HCT116 (cell line): ENCODE measurements around the gene USP2. TPM values are rescaled to one million over a fixed set of nuclear protein-coding genes. Genes with fewer than 3 reads are reported as not detected.

Experiments used
- ATAC-seq: fragments of 200-7000 bp; cut with Tn5 transposase; 2 replicates; pipeline ENCODE4 v1.9.1; 2020; ENCODE audit warnings: mild to moderate bottlenecking, moderate library complexity
- BruUV-seq: library from RNA; stranded (reverse); fragments of 400-500 nt; replicated peaks from 2 replicates; lab custom pipeline; 2021; lab: Mats Ljungman, UMichigan
- CTCF ChIA-PET: fragments of 300-600 bp; sonication (Branson Sonifier 250); formaldehyde crosslinking; loops from one replicate; lab custom pipeline; 2021; ENCODE audit warnings: antibody characterized with exemption; lab: Charles Lee
- POLR2A ChIA-PET: fragments of 300-600, 350-600 bp; sonication (Branson Sonifier 250); formaldehyde crosslinking; loops from one replicate; lab custom pipeline; 2021; ENCODE audit warnings: antibody characterized with exemption; lab: Charles Lee
- RAD21 ChIA-PET, 2 experiments: fragments of 300-600 bp; sonication (Branson Sonifier 250); formaldehyde crosslinking; loops; one replicate each; lab custom pipeline; 2023; ENCODE audit warnings: low total read pairs in 2 of 2; ENCODE audit not compliant: uncharacterized antibody in 2 of 2, unreplicated experiment in 2 of 2, low non-redundant PET in 1 of 2; lab: Charles Lee
- DNase-seq: peaks from one replicate; pipeline ENCODE4 v3.0.0-alpha.2; 2010; ENCODE audit warnings: low read depth, low spot score
- H2AFZ ChIP-seq: fragments of 200-600 bp; shearing (Covaris generic), sonication (generic); 2 replicates; pipeline ENCODE4 v1.6.1; 2017; ENCODE audit warnings: low read depth, mixed run types, mixed read lengths, antibody characterized with exemption, low read length; ENCODE audit not compliant: poor library complexity, severe bottlenecking
- H3K27ac ChIP-seq: 2 replicates; pipeline ENCODE4 v1.5.1; 2012; ENCODE audit warnings: low read depth, low read length
- H3K27me3 ChIP-seq: fragments of 200-600 bp; sonication (generic); 2 replicates; pipeline ENCODE4 v1.6.1; 2016; ENCODE audit warnings: mixed run types, low read length, mixed read lengths; ENCODE audit not compliant: insufficient read depth
- H3K36me3 ChIP-seq, 2 experiments: fragments of 200-500 bp in 1 of 2; fragments of 200-600 bp in 1 of 2; sonication (Bioruptor generic) in 1 of 2; sonication (generic) in 1 of 2; 2 replicates each; pipeline versions ENCODE4 v1.5.1 to v1.6.1; 2014 to 2016; ENCODE audit warnings: low read length in 2 of 2, inconsistent platforms in 1 of 2, mixed read lengths in 1 of 2, mixed run types in 1 of 2; ENCODE audit not compliant: insufficient read depth in 2 of 2, control insufficient read depth in 1 of 2
- H3K4me1 ChIP-seq, 2 experiments: fragments of 200-600 bp in 1 of 2; sonication (generic) in 1 of 2; 2 replicates each; pipeline versions ENCODE4 v1.5.1 to v1.6.1; 2012 to 2017; ENCODE audit warnings: low read length in 2 of 2, inconsistent platforms in 1 of 2, mild to moderate bottlenecking in 1 of 2, mixed read lengths in 1 of 2, mixed run types in 1 of 2, moderate library complexity in 1 of 2; ENCODE audit not compliant: insufficient read depth in 2 of 2, control insufficient read depth in 1 of 2
- H3K4me2 ChIP-seq: fragments of 200-600 bp; sonication (generic); 2 replicates; pipeline ENCODE4 v1.6.1; 2017; ENCODE audit warnings: mixed run types, low read length, mixed read lengths
- H3K4me3 ChIP-seq, 2 experiments: fragments of 200-600 bp in 1 of 2; sonication (generic) in 1 of 2; replicated peaks in 1 of 2; 2 replicates each; pipeline ENCODE4 v1.5.1; 2011 to 2016; ENCODE audit warnings: low read length in 2 of 2, control low read depth in 1 of 2, low read depth in 1 of 2, mild to moderate bottlenecking in 1 of 2, mixed read lengths in 1 of 2, mixed run types in 1 of 2
- H3K79me2 ChIP-seq: fragments of 200-600 bp; sonication (generic); 2 replicates; pipeline ENCODE4 v1.6.1; 2017; ENCODE audit warnings: mild to moderate bottlenecking, mixed run types, low read length, moderate library complexity, mixed read lengths; ENCODE audit not compliant: insufficient read depth
- H3K9ac ChIP-seq: fragments of 200-600 bp; sonication (generic); 2 replicates; pipeline ENCODE4 v1.6.1; 2016; ENCODE audit warnings: low read length, mixed read lengths
- H3K9me2 ChIP-seq: fragments of 200-600 bp; sonication (generic), shearing (Covaris generic); 2 replicates; pipeline ENCODE4 v1.6.1; 2017; ENCODE audit warnings: mixed run types, mild to moderate bottlenecking, moderate library complexity; ENCODE audit not compliant: insufficient read depth
- H3K9me3 ChIP-seq, 2 experiments: fragments of 200-500 bp in 1 of 2; fragments of 200-600 bp in 1 of 2; sonication (Bioruptor generic) in 1 of 2; sonication (generic) in 1 of 2; 2 replicates each; pipeline ENCODE4 v1.6.1; 2014 to 2017; ENCODE audit warnings: low read length in 2 of 2, mixed read lengths in 2 of 2, inconsistent platforms in 1 of 2, low read depth in 1 of 2, mild to moderate bottlenecking in 1 of 2, mixed run types in 1 of 2, moderate library complexity in 1 of 2; ENCODE audit not compliant: control insufficient read depth in 1 of 2, insufficient read depth in 1 of 2
- H4K20me1 ChIP-seq: fragments of 200-600 bp; sonication (generic), shearing (Covaris generic); 2 replicates; pipeline ENCODE4 v1.6.1; 2017; ENCODE audit warnings: mixed run types, mild to moderate bottlenecking, moderate library complexity; ENCODE audit not compliant: insufficient read depth
- CBX3 ChIP-seq: IDR thresholded peaks from 2 replicates; pipeline ENCODE4 v1.6.1; 2012; ENCODE audit warnings: low read depth
- CEBPB ChIP-seq: IDR thresholded peaks from 2 replicates; pipeline ENCODE4 v1.6.1; 2012; ENCODE audit warnings: low read depth
- ELF1 ChIP-seq: IDR thresholded peaks from 2 replicates; pipeline ENCODE4 v1.6.1; 2012; ENCODE audit warnings: low read depth, borderline replicate concordance
- FOSL1 ChIP-seq: IDR thresholded peaks from 2 replicates; pipeline ENCODE4 v1.6.1; 2012; ENCODE audit warnings: low read depth
- JUND ChIP-seq: IDR thresholded peaks from 2 replicates; pipeline ENCODE4 v1.6.1; 2012
- RAD21 ChIP-seq: IDR thresholded peaks from 2 replicates; pipeline ENCODE4 v1.6.1; 2012; ENCODE audit warnings: low read depth, mild to moderate bottlenecking
- YY1 ChIP-seq: IDR thresholded peaks from 2 replicates; pipeline ENCODE4 v1.6.1; 2011; ENCODE audit warnings: low read length, low read depth, moderate library complexity, mild to moderate bottlenecking; ENCODE audit not compliant: insufficient replicate concordance; ENCODE audit errors: extremely low read depth
- ZFX ChIP-seq: fragments of 450-650 bp; IDR thresholded peaks from 2 replicates; pipeline ENCODE4 v1.6.1; 2017
- ZNF274 ChIP-seq: fragments of 200-500 bp; sonication (Bioruptor generic); IDR thresholded peaks from 2 replicates; pipeline ENCODE4 v1.6.1; 2014; ENCODE audit warnings: mild to moderate bottlenecking, low read depth, low read length, inconsistent platforms
- intact Hi-C: fragments of 100-400 bp; cut with micrococcal nuclease; formaldehyde crosslinking; loops from 2 replicates; pipeline ENCODE4 v1.10.0; 2022
- total RNA-seq: library from RNA; stranded (reverse); gene quantifications from one replicate; pipeline ENCODE4 v1.2.1, GENCODE V29; 2021; ENCODE audit not compliant: unreplicated experiment
- TF ChIP-seq, protein P1 (sequence below): IDR thresholded peaks from 2 replicates; pipeline ENCODE4 v1.6.1; 2011; ENCODE audit warnings: mild to moderate bottlenecking, low read length, moderate library complexity; ENCODE audit not compliant: insufficient replicate concordance; ENCODE audit errors: extremely low read depth
- TF ChIP-seq, protein P2 (sequence below): IDR thresholded peaks from 2 replicates; pipeline ENCODE4 v1.6.1; 2012
- TF ChIP-seq, protein P3 (sequence below), 3 experiments: fragments of 200-600 bp in 1 of 3; sonication (generic) in 1 of 3; IDR thresholded peaks in 2 of 3; conservative IDR thresholded peaks in 1 of 3; 2 replicates each; pipeline ENCODE4 v1.5.1; 2012 to 2017; ENCODE audit warnings: low read depth in 2 of 3, low read length in 2 of 3, antibody characterized with exemption in 1 of 3, borderline replicate concordance in 1 of 3, control low read depth in 1 of 3, mild to moderate bottlenecking in 1 of 3, mixed read lengths in 1 of 3, mixed run types in 1 of 3, moderate library complexity in 1 of 3; ENCODE audit not compliant: insufficient read depth in 1 of 3
- TF ChIP-seq, protein P4 (sequence below): IDR thresholded peaks from 2 replicates; pipeline ENCODE4 v1.6.1; 2012

Gene USP2
- total RNA-seq, 1 experiment from 2014 or later: 5.0 TPM

DNA sequence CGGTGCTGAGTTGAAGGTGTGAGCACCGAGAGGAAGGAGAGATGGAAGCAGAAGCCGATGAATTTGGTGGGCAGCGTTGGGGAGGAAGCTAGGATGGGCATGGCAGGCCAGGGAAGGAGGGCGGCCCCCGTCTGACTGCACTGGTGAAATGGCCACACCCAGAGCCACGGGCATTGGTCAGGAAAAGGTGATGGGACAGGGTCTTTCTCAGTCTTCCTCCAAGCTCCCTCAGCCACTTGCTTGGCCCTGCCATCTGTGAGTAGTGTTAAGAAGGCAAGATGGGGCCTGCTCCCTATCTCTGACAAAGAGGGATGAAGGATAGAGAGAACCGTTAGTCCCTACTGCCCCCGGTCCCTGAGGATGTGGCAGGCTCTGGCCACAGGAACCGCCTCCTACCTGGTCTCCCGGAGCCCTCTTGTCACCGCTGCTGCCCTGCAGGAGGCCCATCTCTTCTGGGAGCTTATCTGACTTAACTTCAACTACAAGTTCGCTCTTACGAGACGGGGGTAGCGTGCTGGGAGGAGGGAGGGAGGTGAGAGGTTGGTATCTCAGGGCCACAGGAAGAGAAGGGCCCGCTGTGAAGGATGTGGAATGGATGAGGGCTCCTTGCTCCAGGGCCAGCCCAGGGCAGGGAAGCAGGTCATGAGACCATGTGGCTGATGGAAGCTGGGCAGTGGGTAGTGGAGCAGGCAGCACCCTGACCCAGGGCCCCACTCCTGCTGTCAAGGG is 71.4 kb downstream of the USP2 start:
- no peaks in the 10 kb centered on the region for H3K9me3 ChIP-seq
- H3K27ac ChIP-seq: no peak overlapping the region
- intact Hi-C loops: no loop called here
- 0 out of 2 replicates have a peak, but pooled peaks have one; percentile 20 for ATAC-seq
- H3K9ac ChIP-seq: no peak overlapping the region
- BruUV-seq: no TSS peak
- H3K36me3 ChIP-seq: peaks cover 0 to 11% of the 10 kb centered on the region in 2 experiments; a peak in 3 of 4 replicates
- H3K79me2 ChIP-seq: no peaks in the 10 kb centered on the region
- no peak for DNase-seq
- ChIA-PET POLR2A (no interaction called here), CTCF (interaction anchor here (1.1 kb wide), 1 partner anchor 28 kb away, joined by 3 read pairs; no protein-coding TSS in a partner anchor), RAD21 (no interaction called here)
- no peak for TF ChIP-seq JUND
- TF ChIP-seq ZFX: no peak
- TF ChIP-seq ZNF274: no peak
- no peak for TF ChIP-seq CEBPB
- no peak for TF ChIP-seq FOSL1
- TF ChIP-seq, protein P1, sequence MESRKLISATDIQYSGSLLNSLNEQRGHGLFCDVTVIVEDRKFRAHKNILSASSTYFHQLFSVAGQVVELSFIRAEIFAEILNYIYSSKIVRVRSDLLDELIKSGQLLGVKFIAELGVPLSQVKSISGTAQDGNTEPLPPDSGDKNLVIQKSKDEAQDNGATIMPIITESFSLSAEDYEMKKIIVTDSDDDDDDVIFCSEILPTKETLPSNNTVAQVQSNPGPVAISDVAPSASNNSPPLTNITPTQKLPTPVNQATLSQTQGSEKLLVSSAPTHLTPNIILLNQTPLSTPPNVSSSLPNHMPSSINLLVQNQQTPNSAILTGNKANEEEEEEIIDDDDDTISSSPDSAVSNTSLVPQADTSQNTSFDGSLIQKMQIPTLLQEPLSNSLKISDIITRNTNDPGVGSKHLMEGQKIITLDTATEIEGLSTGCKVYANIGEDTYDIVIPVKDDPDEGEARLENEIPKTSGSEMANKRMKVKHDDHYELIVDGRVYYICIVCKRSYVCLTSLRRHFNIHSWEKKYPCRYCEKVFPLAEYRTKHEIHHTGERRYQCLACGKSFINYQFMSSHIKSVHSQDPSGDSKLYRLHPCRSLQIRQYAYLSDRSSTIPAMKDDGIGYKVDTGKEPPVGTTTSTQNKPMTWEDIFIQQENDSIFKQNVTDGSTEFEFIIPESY: no peak
- TF ChIP-seq, protein P2, sequence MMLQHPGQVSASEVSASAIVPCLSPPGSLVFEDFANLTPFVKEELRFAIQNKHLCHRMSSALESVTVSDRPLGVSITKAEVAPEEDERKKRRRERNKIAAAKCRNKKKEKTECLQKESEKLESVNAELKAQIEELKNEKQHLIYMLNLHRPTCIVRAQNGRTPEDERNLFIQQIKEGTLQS: no peak
- TF ChIP-seq, protein P3, sequence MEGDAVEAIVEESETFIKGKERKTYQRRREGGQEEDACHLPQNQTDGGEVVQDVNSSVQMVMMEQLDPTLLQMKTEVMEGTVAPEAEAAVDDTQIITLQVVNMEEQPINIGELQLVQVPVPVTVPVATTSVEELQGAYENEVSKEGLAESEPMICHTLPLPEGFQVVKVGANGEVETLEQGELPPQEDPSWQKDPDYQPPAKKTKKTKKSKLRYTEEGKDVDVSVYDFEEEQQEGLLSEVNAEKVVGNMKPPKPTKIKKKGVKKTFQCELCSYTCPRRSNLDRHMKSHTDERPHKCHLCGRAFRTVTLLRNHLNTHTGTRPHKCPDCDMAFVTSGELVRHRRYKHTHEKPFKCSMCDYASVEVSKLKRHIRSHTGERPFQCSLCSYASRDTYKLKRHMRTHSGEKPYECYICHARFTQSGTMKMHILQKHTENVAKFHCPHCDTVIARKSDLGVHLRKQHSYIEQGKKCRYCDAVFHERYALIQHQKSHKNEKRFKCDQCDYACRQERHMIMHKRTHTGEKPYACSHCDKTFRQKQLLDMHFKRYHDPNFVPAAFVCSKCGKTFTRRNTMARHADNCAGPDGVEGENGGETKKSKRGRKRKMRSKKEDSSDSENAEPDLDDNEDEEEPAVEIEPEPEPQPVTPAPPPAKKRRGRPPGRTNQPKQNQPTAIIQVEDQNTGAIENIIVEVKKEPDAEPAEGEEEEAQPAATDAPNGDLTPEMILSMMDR (IDR thresholded peaks at IDR 0.05 in 2 of 3, conservative IDR thresholded peaks at IDR 0.05 in 1 of 3; ENCODE audit: borderline replicate concordance in 1 of 3, insufficient read depth in 1 of 3, low read depth in 2 of 3, low read length in 2 of 3): no peak
- no peak for TF ChIP-seq ELF1
- no peak for TF ChIP-seq YY1
- no peak for TF ChIP-seq CBX3
- TF ChIP-seq RAD21: no peak
- TF ChIP-seq, protein P4, sequence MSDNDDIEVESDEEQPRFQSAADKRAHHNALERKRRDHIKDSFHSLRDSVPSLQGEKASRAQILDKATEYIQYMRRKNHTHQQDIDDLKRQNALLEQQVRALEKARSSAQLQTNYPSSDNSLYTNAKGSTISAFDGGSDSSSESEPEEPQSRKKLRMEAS: no peak
- no peak overlapping the region for H3K4me2 ChIP-seq
- no peaks in the 10 kb centered on the region for H4K20me1 ChIP-seq
- H2AFZ ChIP-seq: no peak overlapping the region
- no peak overlapping the region for H3K4me3 ChIP-seq
- H3K4me1 ChIP-seq: peaks cover 2 to 3% of the 10 kb centered on the region in 2 experiments
- H3K9me2 ChIP-seq: no peaks in the 10 kb centered on the region
- H3K27me3 ChIP-seq: no peaks in the 10 kb centered on the region
